HepG2 (cell line): ENCODE results near the gene TMEM11. TPM values are rescaled to one million over a fixed set of nuclear protein-coding genes. Genes with fewer than 3 reads are reported as not detected.
A peak's percentile ranks its signal among the peaks of the same experiment; 100 is the strongest.

Experiments
- ATAC-seq: fragments of 200-7000 bp; cut with Tn5 transposase; 3 replicates; pipeline ENCODE4 v1.9.1; 2020; ENCODE audit warnings: mild to moderate bottlenecking, moderate library complexity
- BruUV-seq: library from RNA; stranded (reverse); fragments of 400-500 nt; replicated peaks from 2 replicates; lab custom pipeline; 2021; lab: Mats Ljungman, UMichigan
- CTCF ChIA-PET: fragments of 300-600 bp; formaldehyde crosslinking; extraction: SDS; loops from one replicate; lab custom pipeline; 2021; ENCODE audit warnings: low total read pairs, inconsistent platforms, low intra/inter-chr PET ratio; lab: Yijun Ruan, JAX
- POLR2A ChIA-PET: fragments of 350-600 bp; sonication (Branson Sonifier 250); formaldehyde crosslinking; loops from one replicate; lab custom pipeline; 2020; ENCODE audit warnings: antibody characterized with exemption, inconsistent platforms; lab: Yijun Ruan, JAX
- DNase-seq: peaks from one replicate; pipeline ENCODE4 v3.0.0-alpha.2; 2015; ENCODE audit warnings: low spot score
- FAIRE-seq: peaks from 3 replicates; lab custom pipeline; 2011; peaks lifted over from hg19 to GRCh38; lab: Jason Lieb, UNC
- H2AFZ ChIP-seq: one replicate; pipeline ENCODE4 v1.6.1; 2011; ENCODE audit warnings: low read length, inconsistent platforms
- H3K27ac ChIP-seq: fragments of 300-600 bp; 3 replicates; pipeline ENCODE4 v1.8.0; 2011; ENCODE audit warnings: mixed run types, mild to moderate bottlenecking, mixed read lengths, low read length, inconsistent platforms; ENCODE audit not compliant: insufficient read depth; ENCODE audit errors: extremely low read length
- H3K27me3 ChIP-seq, 2 experiments: fragments of 200-600 bp in 1 of 2; 2 replicates in 1 of 2; 3 replicates in 1 of 2; pipeline versions ENCODE4 v1.6.0 to v1.8.0; 2011; ENCODE audit warnings: low read length in 2 of 2, mild to moderate bottlenecking in 2 of 2, moderate library complexity in 2 of 2, inconsistent platforms in 1 of 2; ENCODE audit not compliant: insufficient read depth in 2 of 2, control insufficient read depth in 1 of 2
- H3K36me3 ChIP-seq, 2 experiments: fragments of 200-600 bp in 1 of 2; replicated peaks in 1 of 2; 2 replicates in 1 of 2; 3 replicates in 1 of 2; pipeline versions ENCODE4 v1.5.1 to v1.8.0; 2011; ENCODE audit warnings: low read length in 2 of 2, inconsistent platforms in 1 of 2; ENCODE audit not compliant: insufficient read depth in 2 of 2, control insufficient read depth in 1 of 2
- H3K4me1 ChIP-seq: 2 replicates; pipeline ENCODE4 v1.5.1; 2012; ENCODE audit warnings: low read length, inconsistent platforms; ENCODE audit not compliant: insufficient read depth
- H3K4me2 ChIP-seq: 2 replicates; pipeline ENCODE4 v1.6.0; 2011; ENCODE audit warnings: low read depth, low read length, inconsistent platforms
- H3K4me3 ChIP-seq, 3 experiments: fragments of 200-600 bp in 1 of 3; sonication (generic), shearing (Covaris generic) in 1 of 3; replicated peaks in 1 of 3; 2 replicates each; pipeline ENCODE4 v1.5.1; 2011 to 2016; ENCODE audit warnings: low read length in 3 of 3, inconsistent platforms in 2 of 3, low read depth in 2 of 3, mild to moderate bottlenecking in 2 of 3, control low read depth in 1 of 3, mixed read lengths in 1 of 3; ENCODE audit not compliant: insufficient read depth in 1 of 3
- H3K79me2 ChIP-seq: one replicate; pipeline ENCODE4 v1.6.1; 2011; ENCODE audit warnings: low read length, inconsistent platforms; ENCODE audit not compliant: insufficient read depth
- H3K9ac ChIP-seq: 2 replicates; pipeline ENCODE4 v1.6.0; 2011; ENCODE audit warnings: mild to moderate bottlenecking, low read depth, low read length, inconsistent platforms; ENCODE audit not compliant: insufficient read depth
- H3K9me3 ChIP-seq: 2 replicates; pipeline ENCODE4 v1.5.1; 2012; ENCODE audit warnings: mild to moderate bottlenecking, low read length
- H4K20me1 ChIP-seq: 2 replicates; pipeline ENCODE4 v1.6.0; 2011; ENCODE audit warnings: inconsistent platforms, mild to moderate bottlenecking, low read length, moderate library complexity; ENCODE audit not compliant: insufficient read depth
- DZIP1 ChIP-seq: sonication (generic); formaldehyde crosslinking; IDR thresholded peaks from 2 replicates; pipeline ENCODE4 v1.5.0; 2020; ENCODE audit warnings: mild to moderate bottlenecking, missing genetic modification reagents
- FOSL2 ChIP-seq: sonication (generic); formaldehyde crosslinking; IDR thresholded peaks from 2 replicates; pipeline ENCODE4 v1.4.0; 2020; ENCODE audit warnings: missing genetic modification reagents
- KLF9 ChIP-seq: IDR thresholded peaks from 2 replicates; pipeline ENCODE4 v1.6.1; 2016; ENCODE audit warnings: low read depth
- NBN ChIP-seq: fragments of 450-650 bp; conservative IDR thresholded peaks from 2 replicates; pipeline ENCODE4 v1.6.1; 2017
- RBM22 ChIP-seq: fragments of 200-400 bp; formaldehyde crosslinking; optimal IDR thresholded peaks from 2 replicates; pipeline ENCODE3; 2017; ENCODE audit warnings: mild to moderate bottlenecking, low read length, moderate library complexity
- ZBTB1 ChIP-seq: sonication (generic); formaldehyde crosslinking; IDR thresholded peaks from 2 replicates; pipeline ENCODE4 v1.4.0; 2020; ENCODE audit warnings: missing genetic modification reagents, borderline replicate concordance
- ZBTB38 ChIP-seq: sonication (generic); formaldehyde crosslinking; IDR thresholded peaks from 2 replicates; pipeline ENCODE4 v1.5.1; 2020; ENCODE audit warnings: mild to moderate bottlenecking, missing genetic modification reagents
- ZNF510 ChIP-seq: sonication (generic); formaldehyde crosslinking; IDR thresholded peaks from 2 replicates; pipeline ENCODE4 v1.4.0; 2020; ENCODE audit warnings: low read depth, mild to moderate bottlenecking, missing genetic modification reagents
- ZNF839 ChIP-seq: sonication (generic); formaldehyde crosslinking; IDR thresholded peaks from 2 replicates; pipeline ENCODE4 v1.4.0; 2020; ENCODE audit warnings: missing genetic modification reagents, mild to moderate bottlenecking, borderline replicate concordance
- ZNF850 ChIP-seq: sonication (generic); formaldehyde crosslinking; conservative IDR thresholded peaks from 2 replicates; pipeline ENCODE4 v1.9.0; 2021; ENCODE audit warnings: mild to moderate bottlenecking, missing genetic modification reagents
- WGBS: methylation state at CpG from one replicate; pipeline ENCODE4 v1.1.6; 2017; ENCODE audit warnings: low lambda C conversion rate; 5-methylcytosine and 5-hydroxymethylcytosine counted together
- in situ Hi-C: cut with HindIII; loops from 2 replicates; pipeline ENCODE4 v1.10.0; 2017; ENCODE audit warnings: low pct_unique_long_range_greater_than_20kb; ENCODE audit not compliant: extremely low pct_ligation_motif_present
- intact Hi-C: fragments of 100-400 bp; cut with micrococcal nuclease; formaldehyde crosslinking; loops from one replicate; pipeline ENCODE4 v1.10.0; 2022; ENCODE audit not compliant: unreplicated experiment
- polyA plus RNA-seq, 8 experiments: library from polyadenylated mRNA; depleted of rRNA in 3 of 8; stranded (reverse) in 7 of 8; unstranded in 1 of 8; fragments of >200 nt; fragmentation: Illumina TruSeq in 4 of 8; extraction: Trizol in 4 of 8; gene quantifications; 2 replicates each; pipeline versions ENCODE4 v1.2.1 to v1.2.3, GENCODE V29; 2011 to 2016; ENCODE audit warnings: low read depth in 4 of 8, missing spikeins in 1 of 8, mixed read lengths in 1 of 8; ENCODE audit not compliant: insufficient read depth in 1 of 8
- total RNA-seq, 5 experiments: library from RNA; depleted of rRNA; stranded (reverse); fragments of >200 nt; fragmentation: Illumina TruSeq; extraction: Trizol; gene quantifications; 2 replicates each; pipeline ENCODE4 v1.2.3, GENCODE V29; 2016; ENCODE audit warnings: low read depth in 1 of 5
- TF ChIP-seq, protein P1 (sequence below): fragments of 450-650 bp; IDR thresholded peaks from 2 replicates; pipeline ENCODE4 v1.6.1; 2016

The TMEM11 gene
- total and polyA plus RNA-seq, 2 of the 13 experiments (the other 11 are each of a cell fraction or from before 2014, with no cell fraction given): 18.7 to 35.0 TPM

GRCh38 chr17:21248500-21248899 is 34.5 kb upstream of the TMEM11 start (continued):
- TF ChIP-seq, protein P1, sequence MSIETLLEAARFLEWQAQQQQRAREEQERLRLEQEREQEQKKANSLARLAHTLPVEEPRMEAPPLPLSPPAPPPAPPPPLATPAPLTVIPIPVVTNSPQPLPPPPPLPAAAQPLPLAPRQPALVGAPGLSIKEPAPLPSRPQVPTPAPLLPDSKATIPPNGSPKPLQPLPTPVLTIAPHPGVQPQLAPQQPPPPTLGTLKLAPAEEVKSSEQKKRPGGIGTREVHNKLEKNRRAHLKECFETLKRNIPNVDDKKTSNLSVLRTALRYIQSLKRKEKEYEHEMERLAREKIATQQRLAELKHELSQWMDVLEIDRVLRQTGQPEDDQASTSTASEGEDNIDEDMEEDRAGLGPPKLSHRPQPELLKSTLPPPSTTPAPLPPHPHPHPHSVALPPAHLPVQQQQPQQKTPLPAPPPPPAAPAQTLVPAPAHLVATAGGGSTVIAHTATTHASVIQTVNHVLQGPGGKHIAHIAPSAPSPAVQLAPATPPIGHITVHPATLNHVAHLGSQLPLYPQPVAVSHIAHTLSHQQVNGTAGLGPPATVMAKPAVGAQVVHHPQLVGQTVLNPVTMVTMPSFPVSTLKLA: no peak
- TF ChIP-seq DZIP1 (CRISPR knock-in tag) (no peak), ZNF850 (no peak)

DNA sequence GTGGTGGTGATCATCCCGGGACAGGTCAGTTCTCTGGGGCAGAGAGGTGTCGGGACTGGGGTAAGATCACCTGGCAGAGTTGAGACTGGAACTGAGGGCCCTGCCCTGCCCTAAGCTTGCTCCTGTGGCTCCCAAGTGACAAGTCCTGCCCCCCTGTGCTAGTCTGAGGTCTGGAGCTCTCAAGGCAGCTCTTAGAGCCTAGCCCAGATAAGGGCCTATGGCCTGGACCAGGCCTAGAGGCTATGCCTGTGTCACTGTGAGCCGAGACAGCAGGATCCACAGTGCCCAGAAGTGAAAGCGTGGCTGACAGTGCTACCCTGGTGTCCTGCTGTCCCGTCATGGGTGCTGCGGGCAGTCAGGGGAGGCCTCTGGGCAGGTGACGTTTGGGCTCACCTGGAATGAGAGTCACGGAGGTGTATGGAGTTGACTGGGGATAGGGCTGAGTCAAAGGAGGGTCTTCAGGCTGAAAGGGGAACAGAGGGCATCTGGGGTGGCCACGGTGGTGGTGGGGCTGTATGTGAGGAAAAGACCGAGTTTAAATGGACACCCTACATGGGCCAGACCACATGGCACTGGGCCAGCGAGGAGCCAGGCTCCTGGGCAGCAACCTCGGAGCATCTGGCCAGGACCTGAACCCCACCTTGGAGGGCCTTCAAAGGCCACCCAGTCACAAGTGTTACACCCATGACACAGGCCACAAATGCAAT is 33.7 kb upstream of the TMEM11 start:
- TF ChIP-seq ZNF510 (CRISPR knock-in tag) (no peak), ZBTB38 (CRISPR knock-in tag) (no peak), ZBTB1 (CRISPR knock-in tag) (no peak), NBN (no peak), RBM22 (no peak), KLF9 (CRISPR knock-in tag) (no peak), ZNF839 (CRISPR knock-in tag) (no peak), FOSL2 (CRISPR knock-in tag) (no peak)
- TF ChIP-seq, all 625 proteins: peak for 0
- no TSS peak for BruUV-seq
- no peak for FAIRE-seq

More for the DNA sequence above, 33.7 kb upstream of the TMEM11 start:
- Histone ChIP-seq H3K36me3 (no peaks in the 10 kb centered on the region), H3K79me2 (no peaks in the 10 kb centered on the region), H3K27ac (no peak overlapping the region), H4K20me1 (peaks cover 6% of the 10 kb centered on the region; the same call in 1 of the 2 replicates), H3K9ac (no peak overlapping the region), H3K4me2 (peak overlapping the region; percentile 27; the same call in 1 of the 2 replicates), H3K27me3 (peaks cover 3 to 31% of the 10 kb centered on the region in 2 experiments; a peak in 4 of 5 replicates), H2AFZ (no peak overlapping the region), H3K4me3 (no peak overlapping the region), H3K9me3 (no peaks in the 10 kb centered on the region), H3K4me1 (peaks cover 29% of the 10 kb centered on the region)
- in situ Hi-C loops: no loop called here
- ChIA-PET POLR2A (no interaction called here), CTCF (no interaction called here)
- no peak for DNase-seq
- intact Hi-C loops: no loop called here
- ATAC-seq: peak; percentile 6; the same call in 1 of the 3 replicates
- 31% methylated on average over 10 of the region's 12 CpGs for whole genome bisulfite sequencing
